Panc1 (cell line): ENCODE results near the gene DNPEP. TPM values are rescaled to one million over a fixed set of nuclear protein-coding genes. Genes with fewer than 3 reads are reported as not detected.

Experiments used
- ATAC-seq: fragments of 200-7000 bp; cut with Tn5 transposase; 2 replicates; pipeline ENCODE4 v1.9.1; 2020; ENCODE audit warnings: mild to moderate bottlenecking, moderate library complexity
- BruUV-seq: library from RNA; stranded (reverse); fragments of 400-500 nt; replicated peaks from 2 replicates; lab custom pipeline; 2021; lab: Mats Ljungman, UMichigan
- CTCF ChIA-PET: fragments of 300-600 bp; sonication (Branson Sonifier 250); formaldehyde crosslinking; loops from one replicate; lab custom pipeline; 2022; ENCODE audit warnings: antibody characterized with exemption; lab: Charles Lee
- POLR2A ChIA-PET: fragments of 300-600 bp; sonication (Branson Sonifier 250); formaldehyde crosslinking; loops from one replicate; lab custom pipeline; 2022; ENCODE audit warnings: antibody characterized with exemption; lab: Charles Lee
- DNase-seq: peaks from one replicate; pipeline ENCODE4 v3.0.0-alpha.2; 2010; ENCODE audit warnings: low read depth, low spot score
- H3K27ac ChIP-seq: 2 replicates; pipeline ENCODE4 v1.5.1; 2011; ENCODE audit warnings: mild to moderate bottlenecking, low read length, inconsistent platforms
- H3K27me3 ChIP-seq: fragments of 200-500 bp; sonication (Bioruptor generic); 2 replicates; pipeline ENCODE4 v1.6.0; 2014; ENCODE audit warnings: low read length, inconsistent platforms; ENCODE audit not compliant: control insufficient read depth, insufficient read depth
- H3K36me3 ChIP-seq: fragments of 200-500 bp; sonication (Bioruptor generic); 2 replicates; pipeline ENCODE4 v1.5.1; 2014; ENCODE audit warnings: inconsistent platforms, mild to moderate bottlenecking, low read length, moderate library complexity; ENCODE audit not compliant: control insufficient read depth, insufficient read depth
- H3K4me1 ChIP-seq: 2 replicates; pipeline ENCODE4 v1.5.1; 2011; ENCODE audit warnings: inconsistent platforms, mild to moderate bottlenecking, low read length, moderate library complexity; ENCODE audit not compliant: control insufficient read depth, insufficient read depth
- H3K4me3 ChIP-seq, 2 experiments: 2 replicates each; pipeline ENCODE4 v1.5.1; 2011 to 2012; ENCODE audit warnings: low read depth in 2 of 2, low read length in 2 of 2, mild to moderate bottlenecking in 2 of 2, inconsistent platforms in 1 of 2, moderate library complexity in 1 of 2
- H3K9me3 ChIP-seq: fragments of 200-500 bp; sonication (Bioruptor generic); 2 replicates; pipeline ENCODE4 v1.5.1; 2014; ENCODE audit warnings: low read depth, mild to moderate bottlenecking, inconsistent platforms, low read length, moderate library complexity; ENCODE audit not compliant: control insufficient read depth, insufficient read depth
- POLR2AphosphoS5 ChIP-seq: IDR thresholded peaks from 2 replicates; pipeline ENCODE4 v1.6.1; 2012; ENCODE audit warnings: mild to moderate bottlenecking, low read depth, low read length, moderate library complexity
- SIN3A ChIP-seq: IDR thresholded peaks from 2 replicates; pipeline ENCODE4 v1.6.1; 2012; ENCODE audit warnings: low read depth, mild to moderate bottlenecking, low read length, moderate library complexity, borderline replicate concordance; ENCODE audit not compliant: insufficient read depth
- TCF7L2 ChIP-seq: IDR thresholded peaks from 2 replicates; pipeline ENCODE4 v1.6.1; 2011; ENCODE audit warnings: mild to moderate bottlenecking, low read depth, low read length, inconsistent platforms
- in situ Hi-C: cut with HindIII; loops from 2 replicates; pipeline ENCODE4 v1.10.0; 2016; ENCODE audit warnings: low sequenced_read_pairs, low pct_unique_long_range_greater_than_20kb
- intact Hi-C: fragments of 100-400 bp; cut with micrococcal nuclease; formaldehyde crosslinking; loops from one replicate; pipeline ENCODE4 v1.10.0; 2022; ENCODE audit not compliant: unreplicated experiment
- total RNA-seq: library from RNA; stranded (reverse); gene quantifications from one replicate; pipeline ENCODE4 v1.2.1, GENCODE V29; 2021; ENCODE audit not compliant: unreplicated experiment
- TF ChIP-seq, protein P1 (sequence below), 2 experiments: IDR thresholded peaks; 2 replicates each; pipeline ENCODE4 v1.6.1; 2011 to 2012; ENCODE audit warnings: low read depth in 2 of 2, control low read depth in 1 of 2, low read length in 1 of 2, mild to moderate bottlenecking in 1 of 2, moderate library complexity in 1 of 2; ENCODE audit not compliant: insufficient read depth in 1 of 2
- TF ChIP-seq, protein P2 (sequence below): fragments of 450-650 bp; IDR thresholded peaks from 2 replicates; pipeline ENCODE4 v1.5.1; 2017; ENCODE audit warnings: mild to moderate bottlenecking

Gene DNPEP
- total RNA-seq, 1 experiment from 2014 or later: 107 TPM

DNA sequence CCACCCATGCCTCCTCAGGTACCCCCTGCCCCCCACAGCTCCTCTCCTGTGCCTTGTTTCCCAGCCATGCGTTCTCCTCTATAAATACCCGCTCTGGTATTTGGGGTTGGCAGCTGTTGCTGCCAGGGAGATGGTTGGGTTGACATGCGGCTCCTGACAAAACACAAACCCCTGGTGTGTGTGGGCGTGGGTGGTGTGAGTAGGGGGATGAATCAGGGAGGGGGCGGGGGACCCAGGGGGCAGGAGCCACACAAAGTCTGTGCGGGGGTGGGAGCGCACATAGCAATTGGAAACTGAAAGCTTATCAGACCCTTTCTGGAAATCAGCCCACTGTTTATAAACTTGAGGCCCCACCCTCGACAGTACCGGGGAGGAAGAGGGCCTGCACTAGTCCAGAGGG lies 29.7 kb upstream of the DNPEP start:
- in situ Hi-C loops: no loop called here

DNA sequence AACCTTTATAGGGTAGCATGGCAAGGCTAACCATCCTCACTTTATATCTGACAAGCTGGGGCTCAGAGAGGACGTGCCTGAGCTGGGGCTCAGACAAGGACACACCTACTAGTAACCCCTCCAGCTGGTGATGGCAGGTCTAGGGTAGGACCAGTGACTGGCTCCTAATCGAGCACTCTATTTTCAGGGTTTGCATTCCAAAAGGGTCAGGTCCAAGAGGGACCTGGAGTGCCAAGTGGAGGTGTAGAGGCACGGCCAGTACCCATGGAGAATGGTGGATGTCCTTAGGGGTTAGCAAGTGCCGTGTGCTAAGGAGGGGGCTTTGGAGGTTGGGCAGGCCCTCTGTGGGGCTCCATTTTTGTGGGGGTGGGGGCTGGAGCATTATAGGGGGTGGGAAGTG lies 29.2 kb upstream of the DNPEP start:
- peak; percentile 26; the same call in 1 of the 2 replicates for ATAC-seq
- Histone ChIP-seq H3K4me1 (no peaks in the 10 kb centered on the region), H3K27ac (no peak overlapping the region), H3K9me3 (no peaks in the 10 kb centered on the region), H3K4me3 (no peak overlapping the region), H3K36me3 (no peaks in the 10 kb centered on the region), H3K27me3 (no peaks in the 10 kb centered on the region)
- intact Hi-C loops: no loop called here
- ChIA-PET POLR2A (interaction anchor here (0.5 to 0.6 kb wide), 2 partner anchors 37 to 292 kb away, joined by 9 to 14 read pairs; no protein-coding TSS in a partner anchor), CTCF (no interaction called here)
- DNase-seq: no peak
- in situ Hi-C loops: no loop called here
- TF ChIP-seq SIN3A: no peak
- TF ChIP-seq, protein P1, sequence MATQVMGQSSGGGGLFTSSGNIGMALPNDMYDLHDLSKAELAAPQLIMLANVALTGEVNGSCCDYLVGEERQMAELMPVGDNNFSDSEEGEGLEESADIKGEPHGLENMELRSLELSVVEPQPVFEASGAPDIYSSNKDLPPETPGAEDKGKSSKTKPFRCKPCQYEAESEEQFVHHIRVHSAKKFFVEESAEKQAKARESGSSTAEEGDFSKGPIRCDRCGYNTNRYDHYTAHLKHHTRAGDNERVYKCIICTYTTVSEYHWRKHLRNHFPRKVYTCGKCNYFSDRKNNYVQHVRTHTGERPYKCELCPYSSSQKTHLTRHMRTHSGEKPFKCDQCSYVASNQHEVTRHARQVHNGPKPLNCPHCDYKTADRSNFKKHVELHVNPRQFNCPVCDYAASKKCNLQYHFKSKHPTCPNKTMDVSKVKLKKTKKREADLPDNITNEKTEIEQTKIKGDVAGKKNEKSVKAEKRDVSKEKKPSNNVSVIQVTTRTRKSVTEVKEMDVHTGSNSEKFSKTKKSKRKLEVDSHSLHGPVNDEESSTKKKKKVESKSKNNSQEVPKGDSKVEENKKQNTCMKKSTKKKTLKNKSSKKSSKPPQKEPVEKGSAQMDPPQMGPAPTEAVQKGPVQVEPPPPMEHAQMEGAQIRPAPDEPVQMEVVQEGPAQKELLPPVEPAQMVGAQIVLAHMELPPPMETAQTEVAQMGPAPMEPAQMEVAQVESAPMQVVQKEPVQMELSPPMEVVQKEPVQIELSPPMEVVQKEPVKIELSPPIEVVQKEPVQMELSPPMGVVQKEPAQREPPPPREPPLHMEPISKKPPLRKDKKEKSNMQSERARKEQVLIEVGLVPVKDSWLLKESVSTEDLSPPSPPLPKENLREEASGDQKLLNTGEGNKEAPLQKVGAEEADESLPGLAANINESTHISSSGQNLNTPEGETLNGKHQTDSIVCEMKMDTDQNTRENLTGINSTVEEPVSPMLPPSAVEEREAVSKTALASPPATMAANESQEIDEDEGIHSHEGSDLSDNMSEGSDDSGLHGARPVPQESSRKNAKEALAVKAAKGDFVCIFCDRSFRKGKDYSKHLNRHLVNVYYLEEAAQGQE (IDR thresholded peaks at IDR 0.05; ENCODE audit: insufficient read depth in 1 of 2, low read depth in 2 of 2, low read length in 1 of 2): no peak
- TF ChIP-seq POLR2AphosphoS5: no peak
- TF ChIP-seq TCF7L2: no peak
- TF ChIP-seq, protein P2, sequence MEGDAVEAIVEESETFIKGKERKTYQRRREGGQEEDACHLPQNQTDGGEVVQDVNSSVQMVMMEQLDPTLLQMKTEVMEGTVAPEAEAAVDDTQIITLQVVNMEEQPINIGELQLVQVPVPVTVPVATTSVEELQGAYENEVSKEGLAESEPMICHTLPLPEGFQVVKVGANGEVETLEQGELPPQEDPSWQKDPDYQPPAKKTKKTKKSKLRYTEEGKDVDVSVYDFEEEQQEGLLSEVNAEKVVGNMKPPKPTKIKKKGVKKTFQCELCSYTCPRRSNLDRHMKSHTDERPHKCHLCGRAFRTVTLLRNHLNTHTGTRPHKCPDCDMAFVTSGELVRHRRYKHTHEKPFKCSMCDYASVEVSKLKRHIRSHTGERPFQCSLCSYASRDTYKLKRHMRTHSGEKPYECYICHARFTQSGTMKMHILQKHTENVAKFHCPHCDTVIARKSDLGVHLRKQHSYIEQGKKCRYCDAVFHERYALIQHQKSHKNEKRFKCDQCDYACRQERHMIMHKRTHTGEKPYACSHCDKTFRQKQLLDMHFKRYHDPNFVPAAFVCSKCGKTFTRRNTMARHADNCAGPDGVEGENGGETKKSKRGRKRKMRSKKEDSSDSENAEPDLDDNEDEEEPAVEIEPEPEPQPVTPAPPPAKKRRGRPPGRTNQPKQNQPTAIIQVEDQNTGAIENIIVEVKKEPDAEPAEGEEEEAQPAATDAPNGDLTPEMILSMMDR: no peak
- BruUV-seq: no TSS peak

More for the DNA sequence above, 29.7 kb upstream of the DNPEP start:
- CTCF ChIA-PET: no interaction called here
- ATAC-seq (no peak), DNase-seq (no peak)
- H3K9me3 ChIP-seq: no peaks in the 10 kb centered on the region
- TF ChIP-seq, protein P1 (IDR thresholded peaks at IDR 0.05; ENCODE audit: insufficient read depth in 1 of 2, low read depth in 2 of 2, low read length in 1 of 2): no peak
- no peak for TF ChIP-seq TCF7L2
- no peak for TF ChIP-seq SIN3A
- TF ChIP-seq POLR2AphosphoS5: no peak
- TF ChIP-seq, protein P2: no peak
- POLR2A ChIA-PET: interaction anchor here (0.6 kb wide), 1 partner anchor 292 kb away, joined by 14 read pairs; no protein-coding TSS in a partner anchor
- intact Hi-C loops: no loop called here
- no TSS peak for BruUV-seq
- no peaks in the 10 kb centered on the region for H3K4me1 ChIP-seq
- no peak overlapping the region for H3K4me3 ChIP-seq
- H3K27ac ChIP-seq: no peak overlapping the region
- no peaks in the 10 kb centered on the region for H3K36me3 ChIP-seq
- H3K27me3 ChIP-seq: no peaks in the 10 kb centered on the region
